Amygdala (tissue), 56 donors: ENCODE data around the gene LMX1A.

Source experiments
- DNase-seq, 56 donors: peaks; one replicate each; lab custom pipeline; 2025; lab: John Stamatoyannopoulos, UW

LMX1A gene

GRCh38 chr1:165328136-165328535 lies 28.4 kb downstream of the LMX1A start:
- no peak for DNase-seq

GRCh38 chr1:165327538-165327937 lies 29.0 kb downstream of the LMX1A start:
- no peak for DNase-seq

- no peak for DNase-seq
Measured at GRCh38 chr1:165325460-165326203, 30.9 kb downstream of the LMX1A start.

DNA sequence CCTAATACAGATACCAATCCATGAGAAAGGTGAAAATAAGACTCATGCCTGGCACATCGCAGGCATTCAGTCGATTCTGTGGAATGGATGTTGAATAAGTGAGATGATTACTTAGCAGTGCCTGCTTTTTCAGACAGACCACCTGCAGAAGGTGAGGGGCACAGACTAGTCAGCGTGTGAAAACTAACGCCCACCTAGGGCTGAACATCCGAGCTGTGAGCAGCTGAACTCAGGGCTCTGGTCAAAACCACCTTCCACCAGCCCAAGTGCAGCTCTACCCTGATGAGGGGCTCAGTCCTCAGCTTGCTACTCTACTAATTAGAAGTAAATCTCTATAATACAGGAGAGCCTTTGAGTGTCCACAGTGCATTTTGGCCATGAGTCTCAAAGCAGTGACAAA lies 32.5 kb downstream of the LMX1A start:
- no peak for DNase-seq

GRCh38 chr1:165317612-165318011 lies 38.9 kb downstream of the LMX1A start:
- DNase-seq, result no peak

- DNase-seq, result no peak
Measured at GRCh38 chr1:165316153-165316772, 40.3 kb downstream of the LMX1A start.

DNA sequence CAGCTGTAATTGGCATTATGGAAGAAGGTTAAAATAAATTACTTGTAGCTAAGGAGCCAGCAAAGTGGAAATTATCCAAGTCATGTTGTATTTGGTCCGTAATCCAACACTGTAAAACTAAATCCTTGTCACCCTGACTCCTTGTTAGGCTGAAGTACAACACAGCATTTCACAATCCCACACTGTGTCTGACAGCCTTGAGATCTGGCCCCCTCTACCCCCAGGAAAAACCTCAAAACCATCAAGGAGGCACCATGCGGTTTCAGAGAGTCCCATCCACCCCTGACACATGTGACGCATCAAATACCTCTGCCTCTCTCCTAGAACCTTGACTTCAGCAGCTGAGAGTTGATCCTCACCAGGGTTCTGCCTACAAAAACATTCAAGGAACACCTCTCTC lies 41.0 kb downstream of the LMX1A start:
- DNase-seq, result no peak

DNA sequence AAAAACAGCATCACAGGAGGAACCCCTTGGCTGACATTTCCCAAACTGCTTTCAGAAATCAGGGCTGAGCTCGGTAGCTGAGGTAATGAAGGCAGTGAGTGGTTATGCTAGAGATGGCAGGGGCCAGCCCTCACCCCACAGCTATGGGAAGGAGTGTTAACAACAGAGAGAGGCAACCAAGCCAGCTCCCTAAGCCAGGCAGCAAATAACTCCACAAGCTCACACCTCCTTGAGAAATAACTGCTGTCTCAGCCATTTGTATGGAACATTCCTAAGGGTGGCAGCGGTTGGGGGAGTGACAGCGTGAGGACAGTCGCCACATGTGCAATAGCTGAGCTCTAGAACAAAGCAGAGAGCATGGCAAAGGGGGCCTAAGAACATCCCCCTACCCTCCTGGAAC lies 42.6 kb downstream of the LMX1A start:
- no peak for DNase-seq

- DNase-seq, result no peak
Measured at GRCh38 chr1:165312591-165312990, 43.9 kb downstream of the LMX1A start.

DNA sequence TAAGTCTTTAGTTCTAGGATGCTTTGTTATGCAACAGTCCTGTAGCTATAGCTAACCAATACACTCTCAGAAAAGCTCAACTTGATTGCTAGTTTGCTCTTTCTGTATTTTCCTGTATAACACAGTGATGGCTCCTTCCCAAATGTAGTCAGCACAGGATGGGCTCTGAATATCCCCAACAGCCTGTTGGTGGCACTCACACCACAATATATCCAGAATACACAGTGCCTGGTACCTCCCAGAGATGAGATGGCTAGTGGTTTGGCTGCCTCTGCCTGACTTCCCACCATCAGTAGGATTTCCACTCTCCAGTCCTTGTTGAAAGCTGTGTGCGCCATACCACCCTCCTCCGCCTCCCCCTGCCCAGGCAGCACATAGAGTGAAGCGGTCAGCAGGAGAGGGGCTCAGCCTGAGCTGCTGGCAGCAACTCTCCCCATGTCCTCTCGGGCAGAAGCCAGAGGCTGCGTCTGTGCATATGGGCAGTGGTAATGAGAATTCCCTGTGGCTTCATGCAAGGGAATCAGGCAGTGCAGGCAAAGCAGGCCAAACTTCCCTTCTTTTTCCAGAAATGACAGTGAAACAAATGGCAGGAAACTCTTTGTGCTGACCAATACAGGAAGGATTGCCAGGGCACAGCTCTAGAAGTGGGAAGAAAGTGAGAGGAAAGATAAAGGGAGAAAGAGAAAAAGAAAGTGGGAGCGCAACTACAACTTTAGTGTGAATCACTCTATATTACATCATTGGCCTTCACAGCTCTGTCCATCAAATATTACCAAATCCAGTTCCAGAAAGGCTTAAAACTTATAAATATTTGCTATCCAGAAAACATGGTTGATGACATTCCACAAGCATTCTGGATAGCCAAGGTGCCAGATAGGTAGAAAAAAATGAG lies 49.7 kb downstream of the LMX1A start:
- no peak for DNase-seq

- DNase-seq, result no peak
Measured at GRCh38 chr1:165303386-165303785, 53.1 kb downstream of the LMX1A start.

DNA sequence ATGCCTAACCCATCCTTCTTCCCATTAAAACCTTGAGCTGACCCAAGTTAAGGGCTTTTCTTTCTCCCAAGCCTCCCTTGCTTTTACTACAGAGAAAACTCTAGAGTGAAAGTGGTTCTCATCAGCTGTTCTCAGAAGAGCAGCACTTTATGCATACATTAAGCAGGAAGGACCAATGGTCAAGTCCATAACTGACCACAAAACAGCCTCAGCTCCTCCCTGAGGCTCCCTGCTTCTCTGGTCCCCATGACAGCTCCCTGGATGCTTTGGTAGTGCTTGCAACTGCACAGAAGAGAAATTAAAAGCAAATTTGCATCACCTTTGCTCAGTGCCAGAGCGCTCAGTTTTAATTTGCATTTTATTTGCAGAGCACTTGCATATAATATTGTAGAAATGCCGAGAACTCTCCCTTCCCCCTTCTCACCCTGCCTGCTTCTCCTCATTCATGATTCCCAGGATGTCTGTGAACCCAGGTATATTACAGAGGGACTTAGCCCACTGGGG lies 56.1 kb downstream of the LMX1A start:
- no peak for DNase-seq

DNA sequence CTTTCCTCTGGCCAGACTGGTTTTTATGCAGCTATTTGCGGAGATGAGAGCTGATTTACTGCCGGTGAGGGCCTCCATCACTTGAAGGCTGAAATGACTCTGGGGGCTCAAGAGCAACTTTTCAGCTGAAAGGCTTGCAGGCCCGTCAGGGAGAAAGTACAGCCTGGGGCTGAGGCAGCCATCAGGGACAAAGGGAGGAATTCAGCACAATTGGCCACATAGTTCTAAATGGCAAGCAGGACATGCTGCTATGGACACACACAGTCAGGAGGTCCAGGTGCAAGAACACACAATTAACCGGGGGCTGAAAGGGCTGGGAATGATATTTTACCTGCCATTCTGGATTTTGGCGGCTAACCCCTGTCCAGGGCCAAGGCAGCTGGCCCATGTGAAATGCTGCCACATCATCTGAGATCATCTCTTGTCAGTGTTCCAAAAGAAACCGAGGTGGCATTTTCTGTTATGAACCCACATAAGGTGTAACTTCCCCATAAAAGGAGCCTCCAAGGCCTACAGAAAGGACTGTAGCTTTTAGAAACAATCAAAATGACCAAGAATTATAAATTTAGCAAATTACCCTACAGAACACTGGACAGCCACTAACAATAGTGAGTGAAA lies 58.2 kb downstream of the LMX1A start:
- DNase-seq, result no peak

DNA sequence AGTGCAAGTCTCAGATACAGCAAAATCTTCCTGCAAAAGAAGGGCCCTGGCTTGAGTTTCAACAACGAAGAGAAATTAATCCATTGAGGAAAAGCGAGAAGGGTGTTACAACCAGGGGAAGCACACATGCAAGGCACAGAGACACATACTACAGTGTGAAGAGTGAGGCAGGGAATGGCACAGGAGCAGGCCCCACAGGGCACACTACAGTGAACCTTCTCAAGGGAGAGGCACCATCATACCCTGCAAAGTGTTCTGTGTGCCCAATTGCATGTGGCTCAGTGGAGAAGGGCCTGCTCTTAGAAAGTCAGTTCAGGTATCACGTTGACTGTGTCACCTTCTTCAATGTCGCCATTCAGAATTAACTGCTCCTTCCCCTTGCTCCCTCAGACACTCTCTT lies 60.3 kb downstream of the LMX1A start:
- no peak for DNase-seq

GRCh38 chr1:165290148-165290547 lies 66.4 kb downstream of the LMX1A start:
- DNase-seq, result no peak

- DNase-seq, result no peak
Measured at GRCh38 chr1:165289556-165289955, 67.0 kb downstream of the LMX1A start.

DNA sequence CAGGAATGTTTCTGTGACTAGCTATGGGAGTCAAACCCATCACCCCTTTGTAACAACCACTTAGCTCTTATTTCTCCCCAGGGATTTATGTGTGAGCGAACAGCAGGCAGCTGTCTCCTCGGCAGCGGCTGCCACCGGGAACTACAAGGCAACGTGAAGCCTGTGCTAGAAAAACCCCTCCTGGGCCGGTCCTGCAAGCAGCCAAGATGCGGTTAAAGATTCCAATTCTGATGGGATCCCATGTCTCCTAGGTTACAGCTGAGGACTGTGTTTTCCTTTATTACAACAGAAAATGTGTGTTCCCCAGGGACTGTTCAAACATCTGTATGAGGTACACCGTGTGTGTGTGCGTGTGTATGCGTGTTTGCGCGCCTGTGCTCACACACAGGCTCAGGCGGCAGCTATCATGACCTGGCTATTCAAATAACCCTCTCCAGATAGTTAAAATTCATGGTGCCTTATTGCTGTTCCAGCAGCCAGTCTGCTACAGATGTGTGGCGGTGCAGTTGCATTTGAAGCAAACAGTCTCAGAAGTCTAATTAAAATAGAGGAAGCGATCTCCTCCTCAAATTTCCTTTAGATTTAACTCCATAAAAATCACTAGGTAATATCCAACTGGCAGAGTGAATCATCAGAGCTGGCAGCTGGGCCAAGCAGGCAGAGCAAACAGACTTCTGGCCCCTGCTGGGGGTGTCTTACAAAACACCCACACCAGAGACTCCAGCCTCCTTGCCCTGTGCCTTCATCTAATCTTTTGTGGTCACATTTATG lies 68.0 kb downstream of the LMX1A start:
- no peak for DNase-seq

DNA sequence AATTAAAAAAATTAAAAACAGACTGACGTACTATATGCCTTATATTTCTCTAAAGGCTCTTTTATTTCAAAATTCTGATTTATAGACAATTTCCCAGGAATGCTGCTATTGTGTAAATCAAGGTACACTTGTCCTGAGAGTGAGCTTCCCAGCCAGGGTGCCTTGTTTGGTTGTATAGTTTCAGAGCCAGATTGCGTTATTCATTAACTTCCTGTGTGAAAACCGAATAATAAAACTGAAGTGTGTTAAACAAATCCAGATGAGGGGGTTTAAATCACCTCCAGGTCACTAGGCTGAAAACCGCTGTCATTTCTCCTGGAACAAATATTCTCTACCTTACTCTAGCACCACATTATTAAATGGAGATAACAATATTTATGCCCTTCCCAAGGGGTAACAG lies 68.7 kb downstream of the LMX1A start:
- DNase-seq, result no peak

DNA sequence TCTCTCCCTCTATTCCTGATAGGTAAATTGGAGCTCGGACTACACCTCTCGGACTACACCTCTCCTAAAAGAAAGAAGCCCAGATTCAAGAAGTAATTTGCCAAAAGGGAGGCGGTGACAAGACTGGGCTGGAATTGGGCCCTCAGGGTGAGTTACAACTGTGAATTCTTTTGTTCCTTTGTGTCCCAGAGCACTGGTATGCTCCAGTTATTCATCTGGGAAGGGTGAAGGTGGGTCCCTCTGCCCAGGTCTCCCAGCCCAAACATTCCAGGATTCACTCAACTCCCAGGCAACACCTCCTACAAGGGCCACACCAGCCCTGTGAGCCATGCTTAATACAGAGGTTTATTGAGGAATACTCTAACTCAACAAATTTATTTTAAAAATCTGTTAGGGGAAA lies 69.2 kb downstream of the LMX1A start:
- no peak for DNase-seq

DNA sequence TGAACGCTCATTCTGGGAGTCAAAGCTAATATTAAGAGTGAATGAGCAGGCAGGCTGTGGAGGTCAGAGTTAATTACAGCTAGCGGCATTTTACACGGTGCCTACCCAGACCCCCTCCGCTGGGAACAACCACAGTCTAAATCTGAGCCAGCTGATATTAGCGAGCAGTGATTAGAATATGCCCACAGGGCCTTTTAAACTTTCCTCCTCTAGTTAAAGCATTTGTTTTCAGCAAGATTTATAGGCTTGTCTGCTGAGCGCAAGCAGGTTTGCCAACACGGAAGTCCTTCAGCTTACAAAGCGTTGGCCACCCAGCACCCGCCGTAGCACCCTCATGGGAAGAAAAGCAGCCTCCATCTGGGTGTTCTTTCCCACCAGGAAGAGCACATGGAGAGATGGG lies 72.1 kb downstream of the LMX1A start:
- DNase-seq, result no peak
